HL-60 (cell line): ENCODE measurements around the gene RRP1.
A peak's percentile ranks its signal among the peaks of the same experiment; 100 is the strongest.

Experiments
- DNase-seq, 2 experiments: peaks; one replicate each; pipeline ENCODE4 v3.0.0-alpha.2; 2010 to 2020; ENCODE audit warnings: low read depth in 1 of 2, low spot score in 1 of 2
- H3K27ac ChIP-seq: fragments of 250-450 bp; sonication (Bioruptor Pico); replicated peaks from 2 replicates; pipeline ENCODE4 v1.5.1; 2020; ENCODE audit warnings: mild to moderate bottlenecking, moderate library complexity
- H3K27me3 ChIP-seq: fragments of 250-450 bp; sonication (Bioruptor Pico); 2 replicates; pipeline ENCODE4 v1.5.1; 2021; ENCODE audit warnings: mild to moderate bottlenecking, moderate library complexity; ENCODE audit not compliant: insufficient read depth, poor library complexity, severe bottlenecking
- H3K4me3 ChIP-seq: replicated peaks from 2 replicates; pipeline ENCODE4 v1.5.1; 2011; ENCODE audit warnings: mild to moderate bottlenecking, control low read depth, low read length; ENCODE audit not compliant: insufficient read depth
- CTCF ChIP-seq: IDR thresholded peaks from one replicate; pipeline ENCODE4 v1.5.1; 2011; ENCODE audit warnings: low read length, control low read depth, inconsistent platforms; ENCODE audit not compliant: insufficient read depth
- GABPA ChIP-seq: IDR thresholded peaks from 2 replicates; pipeline ENCODE4 v1.6.1; 2012; ENCODE audit warnings: low read depth
- POLR2AphosphoS5 ChIP-seq: IDR thresholded peaks from 2 replicates; pipeline ENCODE4 v1.6.1; 2012; ENCODE audit warnings: low read depth
- SPI1 ChIP-seq: IDR thresholded peaks from 2 replicates; pipeline ENCODE4 v1.6.1; 2012; ENCODE audit warnings: low read depth, mild to moderate bottlenecking, borderline replicate concordance
- TF ChIP-seq, protein P1 (sequence below): IDR thresholded peaks from 2 replicates; pipeline ENCODE4 v1.6.1; 2012; ENCODE audit warnings: low read depth; ENCODE audit not compliant: insufficient replicate concordance

The RRP1 gene

GRCh38 chr21:43811262-43812105, 22.1 kb downstream of the RRP1 start:
- DNase-seq = no peak
- H3K27me3 ChIP-seq = no peaks in the 10 kb centered on the region
- peak overlapping the region; percentile 6; the same call in 1 of the 2 replicates for H3K27ac ChIP-seq
- TF ChIP-seq POLR2AphosphoS5 (no peak), CTCF (no peak), SPI1 (no peak), GABPA (no peak)
- TF ChIP-seq, protein P1, sequence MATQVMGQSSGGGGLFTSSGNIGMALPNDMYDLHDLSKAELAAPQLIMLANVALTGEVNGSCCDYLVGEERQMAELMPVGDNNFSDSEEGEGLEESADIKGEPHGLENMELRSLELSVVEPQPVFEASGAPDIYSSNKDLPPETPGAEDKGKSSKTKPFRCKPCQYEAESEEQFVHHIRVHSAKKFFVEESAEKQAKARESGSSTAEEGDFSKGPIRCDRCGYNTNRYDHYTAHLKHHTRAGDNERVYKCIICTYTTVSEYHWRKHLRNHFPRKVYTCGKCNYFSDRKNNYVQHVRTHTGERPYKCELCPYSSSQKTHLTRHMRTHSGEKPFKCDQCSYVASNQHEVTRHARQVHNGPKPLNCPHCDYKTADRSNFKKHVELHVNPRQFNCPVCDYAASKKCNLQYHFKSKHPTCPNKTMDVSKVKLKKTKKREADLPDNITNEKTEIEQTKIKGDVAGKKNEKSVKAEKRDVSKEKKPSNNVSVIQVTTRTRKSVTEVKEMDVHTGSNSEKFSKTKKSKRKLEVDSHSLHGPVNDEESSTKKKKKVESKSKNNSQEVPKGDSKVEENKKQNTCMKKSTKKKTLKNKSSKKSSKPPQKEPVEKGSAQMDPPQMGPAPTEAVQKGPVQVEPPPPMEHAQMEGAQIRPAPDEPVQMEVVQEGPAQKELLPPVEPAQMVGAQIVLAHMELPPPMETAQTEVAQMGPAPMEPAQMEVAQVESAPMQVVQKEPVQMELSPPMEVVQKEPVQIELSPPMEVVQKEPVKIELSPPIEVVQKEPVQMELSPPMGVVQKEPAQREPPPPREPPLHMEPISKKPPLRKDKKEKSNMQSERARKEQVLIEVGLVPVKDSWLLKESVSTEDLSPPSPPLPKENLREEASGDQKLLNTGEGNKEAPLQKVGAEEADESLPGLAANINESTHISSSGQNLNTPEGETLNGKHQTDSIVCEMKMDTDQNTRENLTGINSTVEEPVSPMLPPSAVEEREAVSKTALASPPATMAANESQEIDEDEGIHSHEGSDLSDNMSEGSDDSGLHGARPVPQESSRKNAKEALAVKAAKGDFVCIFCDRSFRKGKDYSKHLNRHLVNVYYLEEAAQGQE = no peak
- peak overlapping the region; percentile 41 for H3K4me3 ChIP-seq

DNA sequence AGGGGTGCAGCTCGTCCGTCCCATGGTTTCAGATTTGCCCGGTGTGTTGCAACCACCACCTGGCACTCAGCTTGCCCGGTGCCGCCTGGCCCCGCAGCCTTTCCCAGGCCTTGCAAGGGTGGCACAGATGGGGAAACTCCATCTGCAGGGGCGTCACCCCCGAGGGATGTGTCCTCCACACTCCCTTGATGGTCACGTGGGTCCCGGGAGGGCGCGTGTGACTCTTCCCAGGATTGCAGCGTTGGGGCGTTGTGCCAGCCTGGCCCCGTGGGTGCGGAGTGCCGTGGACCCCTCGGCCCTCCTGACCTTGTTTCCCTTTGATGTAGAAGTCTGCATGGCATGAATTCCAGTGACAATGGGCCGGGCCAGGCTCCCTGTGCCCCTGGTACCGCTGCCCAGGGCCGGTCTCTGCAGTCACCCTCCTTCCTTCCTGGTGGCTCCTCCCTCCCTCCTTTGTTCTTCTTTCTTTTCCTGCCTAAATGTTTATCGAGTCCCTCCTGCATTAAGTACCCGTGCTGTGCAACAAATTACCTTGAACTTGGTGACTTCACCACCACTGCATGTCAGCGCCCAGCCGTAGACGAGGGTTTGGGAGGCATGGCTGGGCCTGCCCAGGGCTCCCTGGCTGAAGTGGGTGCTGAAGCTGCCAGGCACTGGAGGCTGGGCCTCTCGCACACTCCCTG, 22.9 kb downstream of the RRP1 start:
- peak in 1 of 2 experiments; percentile 56 for DNase-seq
- no peaks in the 10 kb centered on the region for H3K27me3 ChIP-seq
- H3K27ac ChIP-seq = no peak overlapping the region
- peak overlapping the region; percentile 41 for H3K4me3 ChIP-seq
- no peak for TF ChIP-seq CTCF
- no peak for TF ChIP-seq GABPA
- TF ChIP-seq, protein P1 = no peak
- peak; percentile 49; the same call in 1 of the 2 replicates for TF ChIP-seq POLR2AphosphoS5

DNA sequence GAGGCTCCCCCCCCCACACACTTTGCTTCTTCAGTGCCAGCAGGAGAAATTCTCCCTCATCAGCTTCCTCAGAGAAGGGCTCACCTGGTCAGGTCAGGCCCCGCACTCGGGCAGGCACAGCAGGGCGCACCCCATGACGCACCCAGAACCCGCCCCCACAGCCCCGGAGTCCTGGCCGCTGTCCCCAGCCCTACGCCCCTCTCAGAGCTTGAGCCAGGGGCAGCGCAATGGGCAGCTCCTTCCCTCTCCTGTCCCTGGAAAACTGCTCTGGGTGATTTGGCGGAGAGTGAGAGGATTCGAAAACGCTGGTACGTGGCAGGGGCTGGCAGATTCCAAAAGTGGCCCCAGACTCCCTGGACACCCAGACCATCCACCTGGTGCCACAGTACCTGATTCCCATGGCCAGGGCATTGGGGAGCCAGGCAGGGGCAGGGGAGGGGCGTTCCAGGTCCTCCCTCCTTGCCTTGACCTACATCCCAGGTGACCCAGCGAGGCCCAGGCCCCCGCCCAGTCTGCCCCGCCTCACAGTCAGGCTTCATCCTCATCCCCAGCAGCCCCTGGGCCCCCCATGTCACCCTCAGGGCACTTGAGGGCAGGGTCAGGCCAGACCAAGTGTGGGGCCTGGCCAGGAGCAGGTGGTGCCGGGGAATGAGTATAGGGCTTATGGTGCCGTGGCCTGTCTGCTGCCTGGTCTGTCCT, 23.7 kb downstream of the RRP1 start:
- H3K27me3 ChIP-seq = no peaks in the 10 kb centered on the region
- H3K4me3 ChIP-seq = no peak overlapping the region
- DNase-seq = no peak
- TF ChIP-seq, protein P1 = no peak
- TF ChIP-seq SPI1 = no peak
- TF ChIP-seq CTCF = no peak
- no peak for TF ChIP-seq GABPA
- no peak for TF ChIP-seq POLR2AphosphoS5
- H3K27ac ChIP-seq = no peak overlapping the region
